ENCODE measurements around the gene HIBADH.
"Not testable (repeated sequence)": the region's sequence is repeated elsewhere in the genome, so short reads cannot be mapped to it uniquely, and the experiment has no call there.

The HIBADH gene

DNA sequence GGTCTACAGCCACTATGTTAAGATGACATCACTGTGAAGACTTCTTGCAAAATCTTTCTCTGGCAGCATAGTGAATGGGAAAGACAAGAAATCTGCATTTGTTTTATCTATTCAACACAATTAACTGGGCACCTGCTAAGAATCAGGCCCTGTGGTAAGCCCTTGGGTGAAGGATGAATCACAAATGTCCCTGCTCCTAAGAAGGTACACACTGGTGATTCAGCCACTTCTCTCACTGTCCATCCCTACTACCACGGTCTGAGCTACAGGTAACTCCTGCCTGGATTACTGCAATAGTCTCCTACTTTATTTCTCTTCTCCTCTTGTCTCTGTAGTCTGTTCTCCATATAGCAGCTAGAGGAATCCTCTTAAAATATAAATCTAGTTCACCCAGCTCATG lies 116.1 kb downstream of the HIBADH start:
- no peak for DNase-seq (ENCODE audit: low spot score)

DNA sequence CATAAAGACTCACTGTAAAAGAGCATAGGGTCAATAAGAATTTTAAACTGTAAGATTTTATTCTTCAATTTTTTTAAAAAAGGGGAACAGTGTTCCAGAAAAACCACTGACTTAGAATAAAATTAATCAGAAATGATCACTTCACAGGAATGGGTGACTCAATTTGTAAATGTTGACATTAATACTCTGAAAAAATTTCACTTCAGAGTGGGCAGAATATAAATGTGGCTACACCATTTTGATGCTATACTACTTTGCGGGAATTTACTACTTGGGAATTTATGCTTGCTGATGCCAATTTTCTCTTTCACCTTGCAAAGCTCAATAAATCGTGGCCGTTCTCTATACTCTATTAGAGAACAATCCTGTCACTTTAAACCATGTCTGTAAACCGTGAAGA lies 126.9 kb downstream of the HIBADH start:
- DNase-seq (ENCODE audit: low spot score), result no peak

DNA sequence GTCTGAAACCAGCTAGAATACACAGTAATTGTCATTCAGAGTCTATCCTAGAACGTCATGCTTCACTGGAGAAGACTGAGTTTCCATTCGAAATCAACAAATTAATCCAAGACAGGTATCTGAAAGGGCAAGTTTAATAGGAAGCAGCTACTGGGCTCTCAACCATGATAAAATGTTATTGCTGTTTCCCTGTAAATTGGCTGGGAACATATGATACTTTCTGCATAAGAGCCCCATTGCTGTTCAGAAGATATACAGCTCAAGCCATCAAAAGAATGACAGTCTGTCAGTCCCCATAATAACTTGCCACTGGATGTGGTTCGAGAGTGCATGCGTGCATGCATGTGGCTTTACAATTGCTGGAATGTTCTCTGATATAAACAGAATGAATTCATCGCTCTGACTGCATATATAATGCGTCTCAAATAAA lies 129.0 kb downstream of the HIBADH start:
- no peak for DNase-seq (ENCODE audit: low spot score)

DNA sequence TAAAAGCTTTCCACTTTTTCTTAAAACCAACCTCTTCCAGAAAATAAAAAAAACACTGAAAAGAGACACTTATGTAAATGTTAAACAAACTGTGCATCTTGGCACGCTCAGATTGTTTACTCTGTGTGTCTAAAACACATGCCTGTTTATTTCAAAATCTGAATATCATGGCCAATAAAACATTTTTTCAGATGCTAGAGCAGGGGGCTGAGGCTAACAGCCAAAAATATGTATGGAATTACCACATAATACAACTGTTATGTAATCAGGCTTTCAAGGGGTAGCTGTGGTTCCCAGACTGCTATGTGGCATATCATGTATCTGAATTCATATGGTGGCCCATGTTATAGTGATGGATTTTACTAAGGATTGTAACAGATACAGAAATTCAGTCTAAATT lies 130.4 kb downstream of the HIBADH start:
- no peak for DNase-seq (ENCODE audit: low spot score)

DNA sequence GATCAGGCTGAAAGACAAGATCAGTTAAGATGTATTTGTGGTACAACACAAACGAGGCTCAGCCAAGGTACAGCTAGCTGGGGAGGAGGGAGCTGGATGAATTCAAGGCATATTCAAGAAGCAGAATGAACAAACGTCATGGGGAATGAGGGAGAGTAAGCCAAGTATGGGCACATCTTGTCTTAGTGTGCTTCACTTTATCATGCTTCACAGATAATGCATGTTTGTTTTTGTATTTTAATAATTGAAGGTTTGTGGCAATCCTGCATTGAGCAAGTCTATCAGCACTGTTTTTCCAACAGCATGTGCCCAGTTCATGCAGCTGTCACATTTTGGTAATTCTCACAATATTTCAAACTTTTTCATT lies 135.4 kb downstream of the HIBADH start:
- no peak for DNase-seq (ENCODE audit: low spot score)

DNA sequence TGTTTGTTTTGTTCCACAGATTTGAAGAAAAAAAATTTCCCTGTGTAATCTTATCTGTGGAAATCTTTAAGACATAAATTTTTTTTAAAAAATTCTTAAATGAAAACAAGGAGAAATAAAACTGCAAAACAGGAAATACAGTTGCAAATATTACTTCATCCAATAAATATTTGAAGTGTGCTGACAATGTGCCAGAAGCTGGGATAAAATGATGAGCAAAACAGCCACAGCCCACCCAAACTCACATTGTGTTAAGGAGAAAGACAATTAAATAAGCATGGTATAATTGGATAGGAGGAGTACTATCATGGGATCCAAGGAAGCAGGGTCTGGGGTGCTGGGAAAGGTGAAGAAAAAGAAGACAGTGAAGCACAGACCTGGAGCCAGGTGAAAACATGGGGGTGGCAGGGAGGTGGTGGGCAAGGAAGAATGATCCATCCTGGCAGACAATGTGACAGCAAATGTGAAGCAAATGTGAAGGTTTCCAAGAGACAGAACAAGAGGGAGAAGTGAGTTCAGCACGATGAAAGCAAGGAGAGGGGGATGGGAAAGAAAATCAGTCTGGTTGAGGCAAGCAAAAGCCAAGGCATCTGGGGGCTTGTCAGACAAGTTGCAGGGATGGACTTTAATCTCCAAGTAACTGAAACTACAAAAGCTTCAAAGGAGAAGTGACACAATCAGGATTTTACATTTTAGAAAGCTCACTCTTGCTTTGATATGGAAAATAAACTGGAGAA lies 135.9 kb downstream of the HIBADH start:
- no peak for DNase-seq (ENCODE audit: low spot score)

DNA sequence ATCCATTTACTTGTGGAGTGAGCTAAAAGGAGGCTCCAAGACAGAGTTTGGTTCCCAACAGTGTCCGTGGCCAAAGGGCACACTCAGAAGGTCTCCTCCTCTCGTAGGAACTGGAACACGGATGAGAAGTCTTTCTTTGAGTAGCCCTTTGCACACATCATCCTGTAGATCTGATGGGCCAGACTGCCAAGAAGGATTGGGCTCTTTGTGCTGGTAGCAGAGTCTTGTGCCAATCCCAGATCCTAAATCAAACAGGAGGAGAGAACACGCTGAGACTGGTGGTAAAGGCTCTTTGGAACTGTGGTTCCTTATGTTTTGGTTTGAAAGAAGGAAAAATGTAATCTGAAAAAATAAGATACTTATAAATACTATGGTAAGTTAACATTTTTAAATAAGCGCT lies 136.6 kb downstream of the HIBADH start:
- no peak for DNase-seq (ENCODE audit: low spot score)

DNA sequence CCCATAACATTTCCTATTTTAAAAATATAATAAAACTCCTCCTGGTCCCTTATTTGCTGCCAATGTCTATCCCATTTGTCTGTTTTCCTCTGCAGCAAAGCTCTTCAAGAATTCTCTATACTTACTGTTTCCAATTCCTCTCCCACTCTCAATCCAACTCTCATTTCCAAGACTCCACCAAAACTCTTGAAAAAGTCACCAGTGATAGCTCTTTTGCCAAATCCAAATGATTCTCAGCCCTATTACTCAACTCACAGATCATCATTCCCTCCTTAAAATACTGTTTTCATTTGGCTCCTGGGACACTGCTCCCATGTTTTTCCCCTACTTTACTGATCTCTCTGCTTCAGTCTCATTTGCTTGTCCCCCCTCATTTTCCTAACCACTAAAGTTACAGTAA lies 139.4 kb downstream of the HIBADH start:
- DNase-seq (ENCODE audit: low spot score), result no peak

DNA sequence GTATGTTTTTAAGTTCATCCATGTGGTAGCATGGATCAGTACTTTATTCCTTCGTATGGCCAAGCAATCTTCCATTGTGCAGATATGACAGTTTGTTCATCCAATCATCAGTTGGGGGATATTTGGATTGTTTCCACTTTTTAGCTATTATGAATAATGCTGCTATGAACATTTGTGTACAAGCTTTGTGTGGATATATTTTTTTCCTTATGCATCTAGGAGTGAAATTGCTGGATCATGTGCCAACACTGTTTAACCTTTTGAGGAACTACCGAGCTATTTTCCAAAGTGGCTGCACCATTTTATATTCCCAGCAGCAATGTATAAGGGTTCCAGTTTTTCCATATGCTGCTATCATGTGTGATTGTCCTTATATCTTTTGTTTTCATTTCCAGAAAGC lies 140.1 kb downstream of the HIBADH start:
- DNase-seq (ENCODE audit: low spot score), result no peak

DNA sequence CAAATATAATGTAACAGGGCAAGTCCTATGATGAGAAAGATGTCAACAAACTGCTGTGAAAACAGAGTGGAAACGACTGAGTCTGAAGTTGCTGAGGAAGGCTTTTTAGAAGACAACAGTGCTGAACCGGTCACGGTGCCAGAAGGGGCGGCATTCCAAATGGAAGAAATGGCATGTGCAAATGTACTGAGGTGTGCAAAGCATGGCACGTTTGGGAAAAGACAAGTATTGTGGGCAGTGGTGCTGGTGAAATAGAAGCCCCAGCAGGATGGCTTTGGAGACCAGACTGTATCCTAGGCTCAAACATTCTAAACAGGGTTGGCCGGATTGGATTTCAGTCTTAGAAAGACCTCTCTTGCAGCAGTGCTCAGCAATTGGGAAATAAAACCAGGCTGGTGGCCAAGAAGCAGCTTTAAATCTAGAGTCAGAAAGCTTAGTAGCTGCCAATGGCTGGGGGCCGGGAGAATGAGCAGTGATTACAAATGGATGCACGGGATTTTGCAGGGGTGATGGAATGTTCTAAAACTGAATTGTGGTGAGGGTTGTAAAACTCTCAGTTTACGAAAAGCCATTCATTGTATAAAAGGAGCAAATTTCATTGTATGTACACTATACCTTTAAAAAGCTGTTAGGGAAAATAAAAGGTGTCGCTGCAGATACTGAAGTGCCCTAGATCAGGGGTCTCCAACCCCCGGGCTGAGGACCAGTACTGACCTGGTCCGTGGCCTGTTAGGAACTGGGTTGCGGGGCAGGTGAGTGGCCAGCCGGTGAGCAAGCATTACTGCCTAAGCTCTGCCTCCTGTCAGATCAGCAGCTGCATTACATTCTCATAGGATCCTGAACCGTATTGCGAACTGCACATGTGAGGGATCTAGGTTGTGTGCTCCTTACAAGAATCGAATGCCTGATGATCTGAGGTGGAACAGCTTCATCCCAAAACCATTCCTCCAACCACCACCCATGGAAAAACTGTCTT lies 141.6 kb downstream of the HIBADH start:
- DNase-seq (ENCODE audit: low spot score), result no peak

DNA sequence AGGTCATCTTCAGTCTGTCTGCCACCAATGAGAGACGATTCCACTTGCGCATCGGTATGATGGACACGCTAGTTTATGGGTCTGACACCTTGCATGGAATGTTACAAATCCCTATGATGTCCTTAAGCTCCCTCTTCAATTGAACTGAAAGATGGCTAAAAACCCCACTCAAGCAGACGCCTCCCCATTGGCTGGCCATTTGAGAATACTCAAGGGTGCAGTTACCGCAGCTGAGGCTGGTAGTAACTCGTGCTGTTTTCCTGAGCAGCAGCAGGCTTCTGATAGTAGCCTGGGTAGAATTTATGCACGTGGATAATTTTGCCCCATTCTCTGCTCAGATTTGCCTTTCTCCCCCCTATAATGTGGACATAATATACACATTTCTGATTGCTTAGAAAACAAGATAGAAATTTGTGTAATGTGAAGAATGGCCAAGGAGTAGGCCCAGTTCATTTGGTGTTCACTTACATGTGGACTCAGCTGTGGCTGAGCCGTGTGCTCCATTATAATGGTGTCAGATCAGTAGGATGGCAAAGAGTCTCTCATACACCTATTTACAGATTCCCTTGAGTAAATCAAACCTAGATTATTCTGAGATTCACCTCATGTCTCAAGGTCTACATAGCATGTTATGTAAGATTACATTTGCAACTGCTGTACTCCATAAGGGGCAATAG lies 142.8 kb downstream of the HIBADH start:
- no peak for DNase-seq (ENCODE audit: low spot score)

DNA sequence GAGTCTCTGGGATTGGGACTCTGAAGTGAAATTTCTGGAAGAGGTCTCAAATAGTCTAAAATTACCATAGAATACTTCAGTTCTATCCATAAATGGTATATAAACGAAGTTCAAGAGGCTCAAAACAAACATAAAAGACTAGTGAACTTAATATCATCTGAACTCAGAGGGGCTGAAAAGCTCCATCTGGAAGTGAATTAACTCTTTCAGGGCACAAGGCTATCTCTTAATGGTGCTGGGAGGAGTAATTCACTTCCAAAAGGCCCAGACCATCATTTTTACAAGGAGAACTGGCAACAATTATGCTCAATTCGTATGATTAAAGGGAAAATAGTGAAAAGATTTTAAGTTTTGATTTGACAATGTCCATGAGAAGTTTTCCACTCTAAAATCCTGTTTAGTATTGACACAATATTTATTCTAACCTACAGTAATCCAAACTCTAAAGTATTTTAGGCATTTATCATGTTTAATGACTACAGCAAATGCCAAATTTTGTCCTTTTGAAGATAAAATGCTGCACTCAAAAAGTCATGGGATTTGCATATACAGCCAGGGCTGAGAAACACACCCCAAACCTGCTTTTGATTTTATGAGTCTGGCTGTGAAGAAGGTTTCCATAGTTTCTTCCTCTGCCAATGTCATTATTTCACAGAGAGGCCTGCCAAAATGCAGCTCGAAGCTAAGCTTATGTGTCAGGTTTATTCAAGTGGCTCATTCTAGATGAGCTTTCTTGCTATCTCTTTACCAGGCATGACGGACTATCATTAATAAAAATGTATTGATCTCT lies 143.9 kb downstream of the HIBADH start:
- no peak for DNase-seq (ENCODE audit: low spot score)

DNA sequence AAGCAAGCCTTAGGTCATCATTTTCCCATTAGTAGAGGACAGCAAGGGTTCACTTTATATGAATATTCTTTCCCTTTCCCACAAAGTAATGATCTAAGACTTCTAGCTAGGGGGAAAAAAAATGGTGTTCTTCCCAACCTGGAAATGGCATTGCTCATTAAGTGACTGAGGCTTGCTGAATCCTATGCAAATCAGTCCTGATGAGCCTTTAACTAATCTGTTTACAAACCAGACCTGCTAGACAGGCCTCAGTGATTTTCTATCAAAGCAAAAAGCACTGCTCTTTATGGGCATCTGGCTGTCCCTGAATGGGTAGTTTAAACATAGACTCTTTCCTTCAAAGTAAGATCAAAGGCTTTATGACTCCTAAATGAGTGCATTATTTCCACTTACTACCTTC lies 146.3 kb downstream of the HIBADH start:
- DNase-seq (ENCODE audit: low spot score), result no peak

DNA sequence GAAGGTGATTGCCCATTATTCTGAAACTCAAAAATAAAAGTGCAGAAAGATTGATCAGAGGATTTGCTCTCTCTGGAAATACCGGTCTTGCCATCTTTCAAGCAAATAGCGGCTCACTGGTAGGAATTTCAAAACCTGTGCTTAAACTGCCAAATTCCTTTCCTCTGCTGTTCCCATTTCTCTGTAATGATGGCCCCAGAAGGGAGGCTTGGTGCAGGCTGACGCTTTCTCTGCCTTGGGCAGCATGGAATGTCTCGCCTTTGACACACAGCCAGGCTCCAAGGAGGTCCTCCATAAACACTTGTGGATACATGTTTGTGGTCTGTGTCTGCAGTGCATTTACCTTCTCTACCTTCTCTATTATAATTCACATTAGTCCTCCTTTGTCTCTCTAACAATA lies 146.8 kb downstream of the HIBADH start:
- DNase-seq (ENCODE audit: low spot score), result no peak

DNA sequence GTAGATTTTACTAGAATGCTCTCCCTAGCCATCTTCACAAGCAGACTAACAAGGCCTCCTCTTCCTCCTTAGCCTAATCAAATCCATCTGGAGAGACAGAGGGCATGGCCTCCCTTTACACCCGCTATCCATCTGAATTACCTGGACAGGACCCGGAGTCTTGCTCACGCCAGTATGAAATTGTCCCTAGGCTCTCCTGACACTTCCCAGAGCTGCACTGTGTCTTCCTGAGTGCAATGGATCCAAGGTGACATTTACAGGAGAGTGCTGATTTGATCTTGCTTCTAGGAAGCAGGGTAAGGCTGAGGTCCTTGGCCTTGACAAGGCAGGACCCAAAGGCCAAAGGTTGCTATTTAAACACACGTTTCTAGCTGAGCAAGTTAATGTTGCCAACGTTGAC lies 147.8 kb downstream of the HIBADH start:
- no peak for DNase-seq (ENCODE audit: low spot score)

DNA sequence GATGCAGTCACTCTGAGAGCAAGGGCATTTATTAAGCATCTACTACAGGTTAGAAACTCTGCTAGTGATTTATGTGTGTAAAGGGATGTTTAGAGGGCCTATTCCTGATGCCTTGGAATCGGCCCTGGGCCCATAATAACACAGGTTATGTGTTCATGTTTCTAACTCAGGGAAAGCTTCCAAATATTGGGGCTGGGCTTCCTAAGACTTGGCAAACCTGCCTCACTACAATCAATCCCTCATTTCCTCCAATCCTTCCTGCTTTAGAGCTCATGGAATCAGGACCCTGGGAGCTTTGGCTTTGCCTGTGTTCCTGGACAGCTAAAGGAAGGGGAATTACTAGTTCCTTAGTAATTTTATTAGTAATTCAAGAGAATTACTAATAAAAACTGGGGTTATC lies 148.8 kb downstream of the HIBADH start:
- no peak for DNase-seq (ENCODE audit: low spot score)

DNA sequence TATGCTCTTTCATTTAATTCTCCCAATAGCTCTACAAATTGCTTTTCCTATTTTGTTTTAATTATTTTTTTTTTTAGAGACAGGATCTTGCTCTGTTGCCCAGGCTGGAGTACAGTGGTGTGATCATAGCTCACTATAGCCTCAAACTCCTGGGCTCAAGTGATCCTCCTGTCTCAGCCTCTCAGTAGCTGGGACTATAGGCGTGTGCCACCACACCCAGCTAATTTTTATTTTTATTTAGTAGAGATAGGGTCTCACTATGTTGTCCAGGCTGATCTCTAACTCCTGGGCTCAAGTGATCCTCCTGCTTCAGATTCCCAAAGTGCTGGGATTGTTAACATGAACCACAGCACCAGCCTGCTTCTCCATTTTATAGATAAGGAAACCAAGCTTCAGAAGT lies 151.3 kb downstream of the HIBADH start:
- DNase-seq (ENCODE audit: low spot score), result not testable (repeated sequence)

DNA sequence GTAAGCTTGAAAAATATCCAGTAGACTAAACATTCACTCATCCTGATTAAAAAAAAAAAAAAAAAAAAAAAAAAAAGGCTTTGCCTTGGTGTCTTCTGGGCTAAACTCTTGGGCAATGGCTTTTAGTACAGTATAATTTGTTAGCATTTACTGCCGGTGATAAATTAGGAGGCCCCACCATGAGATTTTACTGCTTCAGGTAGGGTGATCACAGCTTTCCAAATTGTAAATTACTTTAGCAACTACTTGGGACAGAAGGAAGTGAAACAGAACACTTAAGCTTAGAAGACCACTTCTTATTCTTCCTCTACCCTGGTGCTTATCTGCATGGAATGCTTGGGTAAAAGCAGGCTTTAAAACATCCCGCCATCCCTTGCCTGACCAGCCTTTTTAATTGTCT lies 152.1 kb downstream of the HIBADH start:
- no peak for DNase-seq (ENCODE audit: low spot score)

DNA sequence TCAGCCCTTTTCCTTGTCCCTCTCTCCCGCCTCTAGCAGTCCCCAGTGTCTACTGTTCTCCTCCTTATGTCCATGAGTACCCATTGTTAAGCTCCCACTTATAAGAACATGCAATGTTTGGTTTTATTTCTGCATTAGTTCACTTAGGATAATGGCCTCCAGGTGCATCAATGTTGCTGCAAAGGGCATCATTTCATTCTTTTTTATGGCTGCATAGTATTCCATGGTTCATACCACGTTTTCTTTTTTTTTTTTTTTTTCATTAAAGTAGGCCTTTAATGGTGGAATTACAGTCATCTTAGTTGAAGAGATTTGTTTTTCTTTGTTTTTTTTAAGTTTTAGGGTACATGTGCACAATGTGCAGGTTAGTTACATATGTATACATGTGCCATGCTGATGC lies 160.8 kb downstream of the HIBADH start:
- not testable (repeated sequence) for DNase-seq (ENCODE audit: low spot score)

DNA sequence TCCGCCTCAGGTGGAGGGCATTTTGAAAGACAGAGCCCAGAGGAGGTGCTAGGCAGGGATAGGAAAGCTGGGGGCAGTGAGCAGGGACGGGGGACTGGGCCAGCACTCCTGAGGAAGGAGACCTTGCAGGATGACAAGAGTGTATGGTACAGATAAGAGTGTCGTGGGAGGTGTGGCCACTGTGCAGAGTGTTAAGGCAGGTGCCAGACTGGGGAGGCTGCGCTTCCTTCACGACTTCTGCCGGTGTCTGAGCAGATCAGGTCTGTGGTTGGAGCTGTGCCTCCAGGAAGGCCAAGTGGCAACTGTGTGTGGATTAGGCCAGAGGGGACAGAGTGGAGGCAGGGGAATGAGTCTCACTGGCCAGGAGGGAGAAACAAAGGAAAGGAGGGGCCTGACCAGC lies 161.7 kb downstream of the HIBADH start:
- no peak for DNase-seq (ENCODE audit: low spot score)

DNA sequence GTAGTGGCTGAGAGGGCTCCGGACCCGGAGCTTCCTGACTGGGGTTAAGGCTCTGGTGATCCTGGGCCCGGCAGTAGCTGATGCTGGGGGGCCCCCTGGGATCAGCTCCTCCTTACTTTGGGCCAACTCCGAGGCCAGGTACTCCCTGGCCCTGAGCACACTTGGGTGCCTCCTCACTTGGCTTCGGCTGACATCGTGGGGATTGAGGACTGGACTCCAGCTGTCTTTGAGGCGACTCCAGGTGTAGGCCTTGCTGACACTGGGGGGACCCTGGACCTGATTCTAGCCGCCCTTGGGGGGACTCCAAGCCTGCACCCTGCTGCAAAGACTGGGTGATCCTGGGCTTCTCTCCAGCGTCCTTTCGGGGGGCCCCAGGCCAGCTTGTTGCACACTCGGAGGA lies 170.5 kb downstream of the HIBADH start:
- DNase-seq (ENCODE audit: low spot score), result no peak

DNA sequence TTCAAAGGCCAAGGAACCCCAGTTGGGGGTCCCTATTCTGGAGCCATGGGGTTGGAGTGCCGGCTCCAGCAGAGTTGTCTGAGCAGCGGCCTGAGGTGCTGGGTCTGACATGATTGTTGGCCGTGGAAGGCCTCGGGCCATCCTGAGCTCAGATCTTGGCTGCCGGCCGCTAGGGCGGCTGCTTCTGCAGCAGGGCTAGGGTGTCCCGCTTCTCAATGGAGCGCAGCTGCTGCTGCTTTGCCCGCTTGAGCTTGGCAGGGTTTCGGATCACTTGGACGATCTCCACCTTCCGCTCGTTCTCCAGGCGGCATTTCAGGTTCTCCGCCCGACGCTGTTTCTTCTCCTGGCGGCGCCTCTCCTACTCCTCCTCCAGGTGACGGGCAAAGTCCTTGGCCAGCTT lies 171.1 kb downstream of the HIBADH start:
- no peak for DNase-seq (ENCODE audit: low spot score)
